HG02571 (cell line): ENCODE results near the gene LUC7L2.
A peak's percentile ranks its signal among the peaks of the same experiment; 100 is the strongest.
"Not testable (repeated sequence)": the region's sequence is repeated elsewhere in the genome, so short reads cannot be mapped to it uniquely, and the experiment has no call there.

Experiments
- ATAC-seq: cut with Tn5 transposase; IDR thresholded peaks from one replicate; pipeline ENCODE4 v1.9.1; 2021; ENCODE audit warnings: mild to moderate bottlenecking, moderate library complexity; ENCODE audit not compliant: unreplicated experiment

Gene LUC7L2

GRCh38 chr7:139359366-139360209 is at the start of gene LUC7L2:
Gene LUC7L2 (plus strand): TSS chr7:139359894. CDS start chr7:139360262, 368 bp downstream.
- ATAC-seq, result peak; percentile 64

GRCh38 chr7:139317939-139318505 is 41.7 kb upstream of the LUC7L2 start:
- no peak for ATAC-seq

- ATAC-seq, result no peak
Observed at GRCh38 chr7:139321071-139321745, 38.5 kb upstream of the LUC7L2 start.

GRCh38 chr7:139324709-139325108 is 35.0 kb upstream of the LUC7L2 start:
- ATAC-seq, result not testable (repeated sequence)

- no peak for ATAC-seq
Observed at GRCh38 chr7:139328375-139328774, 31.3 kb upstream of the LUC7L2 start.

DNA sequence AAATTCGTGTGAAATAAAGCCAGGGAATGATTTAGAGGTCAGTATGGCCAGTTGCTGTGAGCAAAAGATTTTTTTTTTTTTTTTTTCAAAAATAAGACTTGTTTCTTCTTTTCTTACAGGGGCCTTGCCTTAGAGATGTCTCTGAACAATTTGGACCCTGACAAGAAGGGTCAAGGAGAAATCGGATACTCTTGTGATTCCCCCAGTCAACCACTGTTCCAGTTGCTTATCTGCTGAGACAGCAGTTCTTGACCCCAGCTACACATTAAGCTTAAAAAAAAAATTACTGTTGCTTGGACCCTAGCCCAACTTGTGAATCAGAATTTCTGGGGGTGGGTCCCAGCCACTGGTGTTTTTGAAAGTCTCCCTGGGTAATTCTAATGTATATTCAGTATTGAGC is 30.6 kb upstream of the LUC7L2 start:
- ATAC-seq, result no peak

DNA sequence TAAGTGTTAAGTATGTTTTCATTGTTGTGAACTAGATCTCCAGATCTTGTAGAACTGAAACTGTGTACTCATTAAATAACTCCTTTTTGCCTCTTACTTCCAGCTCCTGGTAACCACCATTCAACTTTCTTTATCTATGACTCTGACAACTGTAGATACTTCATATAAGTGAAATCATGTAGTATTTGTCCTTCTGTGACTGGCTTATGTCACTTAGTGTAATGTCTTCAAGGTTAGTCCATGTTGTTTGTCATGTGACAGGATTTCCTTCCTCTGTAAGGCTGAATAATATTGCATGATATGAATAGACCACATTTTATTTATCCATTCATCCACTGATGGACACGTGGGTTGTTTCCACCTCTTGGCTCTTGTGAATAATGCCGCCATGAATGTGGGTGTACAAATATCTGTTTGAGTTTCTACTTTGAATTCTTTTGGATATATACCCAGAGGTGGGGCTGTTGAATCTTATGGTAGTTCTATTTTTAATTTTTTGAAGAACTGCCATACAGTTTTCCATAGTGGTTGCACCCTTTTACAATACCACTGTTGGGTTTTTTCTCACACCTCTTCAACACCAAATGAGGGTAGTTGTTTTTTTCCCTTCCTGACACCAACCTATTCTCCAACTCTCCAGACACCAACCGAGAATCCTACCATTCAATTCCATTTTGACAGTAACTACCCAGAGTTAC is 29.2 kb upstream of the LUC7L2 start:
- ATAC-seq, result no peak

GRCh38 chr7:139332697-139333359 is 26.9 kb upstream of the LUC7L2 start:
- no peak for ATAC-seq

DNA sequence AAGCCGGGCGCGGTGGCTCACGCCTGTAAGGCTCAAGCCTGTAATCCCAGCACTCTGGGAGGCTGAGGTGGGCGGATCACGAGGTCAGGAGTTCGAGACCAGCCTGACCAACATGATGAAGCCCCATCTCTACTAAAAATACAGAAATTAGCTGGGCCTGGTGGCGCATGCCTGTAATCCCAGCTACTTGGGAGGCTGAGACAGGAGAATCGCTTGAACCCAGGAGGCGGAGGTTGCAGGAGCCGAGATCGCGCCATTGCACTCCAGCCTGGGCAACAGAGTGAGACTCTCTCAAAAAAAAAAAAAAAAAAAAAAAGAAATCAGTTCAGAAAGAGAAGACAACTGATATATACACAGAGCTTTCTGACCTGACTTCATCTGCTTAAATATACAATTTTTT is 26.3 kb upstream of the LUC7L2 start:
- not testable (repeated sequence) for ATAC-seq

DNA sequence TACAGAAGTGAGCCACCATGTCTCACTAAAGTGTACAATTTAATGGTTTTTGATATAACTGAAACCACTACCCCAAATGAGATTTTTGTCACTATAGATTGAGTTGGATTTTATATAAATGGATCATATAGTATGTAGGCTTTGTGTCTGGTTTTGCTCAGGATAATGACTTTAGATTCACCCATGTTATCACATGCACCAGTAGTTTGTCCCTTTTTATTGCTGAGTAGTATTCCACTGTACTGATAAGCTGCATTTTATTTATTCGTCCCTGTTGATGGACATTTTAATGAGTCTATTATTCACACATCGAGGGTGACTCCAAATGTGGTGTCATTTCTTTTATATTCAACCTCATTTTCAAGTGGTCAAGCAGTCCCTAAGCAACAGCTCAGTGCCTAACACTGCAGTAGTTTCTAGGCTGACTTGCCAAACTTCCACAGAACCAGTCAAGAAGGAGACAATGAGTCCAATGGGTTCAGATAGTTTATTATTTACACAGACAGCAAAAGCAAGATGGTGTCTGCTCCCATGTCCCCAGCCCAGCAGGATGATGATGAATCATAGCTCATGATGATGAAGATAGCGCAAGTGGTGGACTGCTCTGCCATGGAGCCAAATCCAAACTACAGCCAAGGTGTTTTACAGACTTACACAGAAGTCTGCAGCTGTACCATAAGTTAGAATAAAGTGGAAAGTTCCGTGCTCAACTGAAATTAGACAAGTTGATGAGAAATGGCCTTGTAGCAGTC is 25.1 kb upstream of the LUC7L2 start:
- ATAC-seq, result no peak

DNA sequence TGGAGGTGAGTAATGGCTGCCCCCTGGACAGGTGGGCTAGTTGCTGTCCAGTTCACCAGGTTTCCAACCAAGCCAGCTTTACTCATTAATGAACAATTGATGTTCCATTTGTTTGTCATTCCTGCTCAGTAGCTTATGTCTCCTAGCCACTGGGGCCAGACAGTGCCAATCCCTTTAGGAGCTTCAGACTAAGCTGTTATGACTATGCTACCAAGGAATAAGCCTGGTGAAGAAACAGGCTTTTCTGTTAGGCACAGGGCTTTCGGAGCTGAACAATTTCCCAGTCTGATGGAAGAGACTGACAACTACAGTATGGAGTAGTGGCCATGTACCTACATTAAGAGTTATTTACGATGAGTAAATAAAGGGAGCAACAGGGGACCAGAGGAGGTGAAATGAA is 20.7 kb upstream of the LUC7L2 start:
- ATAC-seq, result no peak

DNA sequence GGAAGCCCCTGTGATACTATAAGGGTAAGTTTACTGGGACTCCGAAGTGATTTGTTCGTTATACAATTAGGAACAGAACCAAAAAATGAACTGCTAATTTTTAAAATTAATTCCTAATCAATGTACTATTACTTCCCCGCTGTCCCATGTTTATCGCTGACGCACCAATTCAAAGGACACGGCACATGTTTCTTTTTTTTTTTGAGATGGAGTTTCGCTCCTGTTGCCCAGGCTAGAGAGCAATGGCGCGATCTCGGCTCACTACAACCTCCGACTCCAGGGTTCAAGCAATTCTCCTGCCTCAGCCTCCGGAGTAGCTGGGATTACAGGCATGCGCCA is 20.0 kb upstream of the LUC7L2 start:
- no peak for ATAC-seq

DNA sequence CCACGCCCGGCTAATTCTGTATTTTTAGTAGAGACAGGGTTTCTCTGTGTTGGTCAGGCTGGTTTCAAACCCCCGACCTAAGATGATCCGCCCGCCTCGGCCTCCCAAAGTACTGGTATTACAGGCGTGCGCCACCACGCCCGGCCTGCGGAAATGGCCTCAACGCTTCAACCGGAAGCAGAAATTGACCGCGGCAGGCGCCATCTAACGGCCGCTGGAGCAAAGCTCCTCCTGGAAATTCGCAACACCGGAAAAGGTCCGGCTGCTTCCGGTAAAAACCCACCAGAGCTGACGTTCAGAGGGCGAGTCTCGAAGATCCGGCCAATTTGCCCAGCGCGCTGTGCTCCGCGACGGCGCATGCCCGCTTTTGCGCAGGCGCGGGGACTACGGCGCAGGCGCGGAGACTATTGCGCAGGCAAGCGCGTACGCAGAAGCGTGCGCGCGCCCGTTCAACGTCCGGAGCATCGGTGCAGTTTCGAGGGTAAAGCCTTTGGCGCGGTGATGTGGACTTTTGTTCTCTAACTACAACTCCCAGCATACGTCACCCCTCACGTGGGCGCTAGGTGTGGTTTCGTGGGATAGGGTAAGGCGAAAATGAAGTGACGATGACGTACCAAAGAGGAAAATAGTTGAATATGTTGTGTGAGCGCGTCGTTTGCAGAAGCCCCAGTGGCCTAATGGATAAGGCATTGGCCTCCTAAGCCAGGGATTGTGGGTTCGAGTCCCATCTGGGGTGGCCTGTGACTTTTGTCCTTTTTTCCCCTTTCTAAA is 19.5 kb upstream of the LUC7L2 start:
- peak; percentile 76 for ATAC-seq

DNA sequence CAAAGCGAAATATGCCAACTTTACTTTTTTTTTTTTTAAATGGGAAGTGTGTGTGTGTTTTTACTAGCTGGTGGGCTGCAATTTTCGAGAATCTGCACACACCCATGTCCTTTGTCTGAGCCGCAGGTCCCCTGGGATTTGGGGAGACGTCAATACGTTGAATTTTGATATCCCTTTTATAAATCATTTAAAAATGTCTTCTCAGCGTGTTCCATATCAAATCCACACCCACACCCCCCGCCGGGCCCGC is 19.0 kb upstream of the LUC7L2 start:
- no peak for ATAC-seq

DNA sequence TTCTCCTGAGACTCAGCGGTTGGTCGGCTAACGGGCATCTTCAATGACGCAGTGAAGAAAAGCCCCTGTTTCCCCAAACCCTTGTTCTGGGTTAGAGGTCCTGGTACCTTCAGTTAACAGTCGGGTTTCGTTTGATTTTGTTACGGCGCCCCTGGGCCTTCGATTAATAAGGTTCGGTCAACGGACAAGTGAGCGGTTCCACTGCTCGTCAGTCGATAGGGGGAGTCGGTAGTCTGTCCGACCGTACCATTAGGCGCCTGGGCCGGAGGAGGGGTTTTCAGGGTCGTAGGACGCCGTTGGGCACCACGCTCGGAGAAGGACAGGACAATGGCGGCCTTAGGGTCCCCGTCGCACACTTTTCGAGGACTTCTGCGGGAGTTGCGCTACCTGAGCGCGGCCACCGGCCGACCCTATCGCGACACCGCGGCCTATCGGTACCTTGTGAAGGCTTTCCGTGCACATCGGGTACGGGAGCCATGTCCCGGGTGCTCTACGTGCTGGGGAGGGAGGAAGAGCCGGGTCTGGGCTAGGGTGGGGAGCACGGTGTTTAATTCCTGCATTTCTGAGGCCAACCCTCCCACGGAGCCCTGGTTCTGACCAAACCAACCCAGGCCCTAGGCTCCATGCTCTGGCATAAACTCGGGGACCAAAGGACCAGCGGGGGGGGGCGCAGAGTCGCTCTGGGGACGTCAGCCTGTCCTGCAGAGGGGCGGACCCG is 18.5 kb upstream of the LUC7L2 start, which contains the start of gene FMC1:
Gene FMC1 (plus strand): TSS at position 280 of the 718 bp plus-strand sequence. CDS start 48 bp downstream, at position 328.
- ATAC-seq, result peak; percentile 53

DNA sequence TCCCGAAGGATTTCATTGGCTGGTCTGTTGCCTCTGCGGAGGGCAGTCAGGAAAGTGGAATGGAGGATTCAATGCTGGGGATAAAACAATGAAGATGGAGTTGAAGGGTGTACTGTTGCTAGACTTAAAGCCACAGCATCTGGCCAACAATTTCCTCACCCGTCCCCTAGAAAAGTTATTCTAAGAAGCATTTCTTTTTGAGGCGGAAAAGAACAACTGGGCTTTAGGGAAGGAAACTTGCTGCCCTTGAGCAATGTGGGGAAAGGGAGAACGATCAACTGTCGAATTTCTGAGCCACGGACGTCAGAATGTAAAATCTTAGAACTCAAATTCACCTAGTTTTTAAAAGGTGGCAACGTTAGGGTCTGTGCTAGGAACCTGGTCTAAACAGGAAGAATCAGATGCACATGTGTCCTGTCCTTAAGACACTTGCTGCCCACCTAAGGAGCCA is 17.9 kb upstream of the LUC7L2 start:
- ATAC-seq, result no peak

DNA sequence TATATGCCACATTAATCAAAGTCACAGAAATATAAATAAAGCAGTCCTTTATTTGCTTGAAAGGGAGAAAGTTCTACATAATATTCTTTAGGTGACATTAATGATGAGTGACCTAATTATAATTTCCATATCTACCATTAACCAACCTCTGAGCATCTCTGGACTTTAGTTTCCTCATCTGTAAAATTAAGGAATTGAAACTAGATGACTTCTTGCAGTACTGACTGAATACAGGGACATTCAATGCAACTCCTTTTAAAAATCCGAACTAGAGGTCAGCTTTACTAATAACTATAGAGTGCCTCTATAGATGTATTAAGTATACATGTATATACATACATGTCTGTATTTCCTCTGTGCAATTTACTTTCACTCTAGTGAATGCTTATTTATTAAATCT is 14.7 kb upstream of the LUC7L2 start:
- ATAC-seq, result no peak

GRCh38 chr7:139351027-139351426 is 8.7 kb upstream of the LUC7L2 start:
- no peak for ATAC-seq

DNA sequence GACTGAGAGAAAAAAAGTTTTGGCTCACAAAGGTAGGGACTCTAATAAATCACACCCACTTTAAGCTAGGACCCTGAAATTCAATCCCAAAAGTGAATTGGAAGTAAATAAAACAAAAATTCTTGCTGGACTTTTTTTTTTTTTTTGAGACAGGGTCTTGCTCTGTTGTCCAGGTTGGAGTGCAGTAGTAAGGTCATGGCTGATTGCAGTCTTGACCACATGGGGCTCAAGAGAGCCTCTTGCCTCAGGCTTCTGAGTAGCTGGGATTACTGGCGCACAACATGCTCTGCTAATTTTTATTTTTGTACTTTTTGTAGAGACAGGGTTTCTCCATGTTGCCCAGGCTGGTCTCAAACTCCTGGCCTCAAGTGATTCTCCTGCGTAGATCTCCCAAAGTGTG is 5.0 kb upstream of the LUC7L2 start:
- no peak for ATAC-seq
